GM19238 (cell line): ENCODE data around the gene CACNB4.

Experiments
- DNase-seq: peaks from one replicate; pipeline ENCODE4 v3.0.0; 2011; ENCODE audit warnings: low spot score; ENCODE audit not compliant: insufficient read length

Gene CACNB4

GRCh38 chr2:151977631-151978030 lies 121.2 kb downstream of the CACNB4 start:
- no peak for DNase-seq

DNA sequence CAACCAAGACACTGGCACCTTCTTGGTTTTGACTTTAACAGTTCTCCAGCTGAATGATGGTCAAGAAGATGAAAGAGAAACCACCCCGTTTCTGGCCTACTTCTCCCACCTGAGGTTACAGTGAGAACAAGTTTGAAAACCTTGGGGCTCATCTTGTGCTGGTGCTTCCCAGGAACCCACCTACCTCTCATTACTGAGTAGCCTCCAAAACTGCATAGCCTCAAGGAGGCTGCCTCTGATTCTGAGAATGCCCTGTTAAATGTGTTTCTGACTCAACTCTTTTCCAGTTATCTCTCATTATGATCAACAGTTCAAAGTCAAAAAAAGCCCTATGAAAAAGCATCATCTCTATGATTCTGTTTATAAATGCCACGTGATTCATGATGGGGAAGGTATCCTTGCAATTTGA lies 121.9 kb downstream of the CACNB4 start:
- DNase-seq = peak; percentile 19

DNA sequence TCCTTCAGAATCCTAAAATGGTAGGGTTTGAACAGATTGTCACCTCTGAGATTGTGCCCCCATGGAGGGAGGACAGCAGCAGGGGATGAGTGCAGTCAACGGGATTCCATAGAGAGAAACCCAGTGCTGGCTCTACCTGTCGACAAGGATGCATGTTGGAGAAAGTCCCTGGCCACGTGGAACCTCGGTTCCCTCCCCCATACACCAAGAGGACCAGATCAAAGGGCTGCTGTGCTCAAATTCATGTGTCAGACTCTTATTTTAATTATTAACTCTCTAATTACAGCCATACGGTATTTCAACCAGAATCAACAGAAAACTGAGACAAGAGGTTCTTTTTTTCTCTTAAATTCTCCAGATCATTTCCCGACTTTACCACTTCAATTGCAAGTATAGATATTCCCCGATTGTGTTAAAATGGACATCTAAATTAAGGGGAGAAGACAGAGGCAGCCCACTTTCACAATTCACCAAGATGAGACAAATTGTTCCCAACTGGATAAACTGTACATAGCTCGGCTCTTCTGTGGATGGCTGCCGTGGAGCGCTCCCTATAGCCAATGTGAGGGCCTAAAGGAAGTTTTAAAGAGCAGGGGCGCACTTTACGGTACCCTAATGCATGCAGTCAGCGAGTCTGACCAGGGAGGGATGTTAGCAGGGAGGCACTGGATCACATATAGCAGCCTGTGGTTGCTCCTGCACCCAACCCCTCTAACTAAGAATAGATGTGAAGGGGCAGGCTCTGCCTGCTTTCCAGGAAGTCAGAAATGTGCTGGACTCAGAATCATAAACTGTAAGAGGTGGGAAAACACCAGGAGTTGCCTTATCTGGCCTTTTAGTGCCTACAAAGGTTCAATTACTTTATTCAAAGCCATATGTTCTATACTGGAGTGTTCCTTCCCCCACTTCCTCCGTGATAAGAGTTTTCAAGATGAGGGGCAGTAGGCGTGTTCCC lies 123.1 kb downstream of the CACNB4 start:
- DNase-seq = no peak

- DNase-seq = no peak
Observed at GRCh38 chr2:151974988-151975387, 123.9 kb downstream of the CACNB4 start.

DNA sequence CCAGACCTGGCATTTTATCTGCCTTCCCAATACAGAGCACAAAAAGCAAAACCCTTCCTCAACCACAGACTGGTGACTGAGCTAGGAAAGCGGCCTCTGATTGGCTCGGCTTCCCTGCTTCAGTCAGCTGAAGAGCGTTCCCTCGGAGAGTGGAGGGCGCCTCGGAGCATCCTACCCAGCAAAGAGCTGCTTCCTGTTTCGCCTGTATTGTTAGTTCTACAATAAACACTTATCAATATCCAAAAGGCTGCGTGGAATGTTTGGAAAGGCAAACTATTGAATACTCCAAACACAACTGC lies 125.0 kb downstream of the CACNB4 start:
- no peak for DNase-seq

- no peak for DNase-seq
Observed at GRCh38 chr2:151973013-151973900, 125.6 kb downstream of the CACNB4 start.

GRCh38 chr2:151972241-151973012 lies 126.4 kb downstream of the CACNB4 start:
- no peak for DNase-seq

DNA sequence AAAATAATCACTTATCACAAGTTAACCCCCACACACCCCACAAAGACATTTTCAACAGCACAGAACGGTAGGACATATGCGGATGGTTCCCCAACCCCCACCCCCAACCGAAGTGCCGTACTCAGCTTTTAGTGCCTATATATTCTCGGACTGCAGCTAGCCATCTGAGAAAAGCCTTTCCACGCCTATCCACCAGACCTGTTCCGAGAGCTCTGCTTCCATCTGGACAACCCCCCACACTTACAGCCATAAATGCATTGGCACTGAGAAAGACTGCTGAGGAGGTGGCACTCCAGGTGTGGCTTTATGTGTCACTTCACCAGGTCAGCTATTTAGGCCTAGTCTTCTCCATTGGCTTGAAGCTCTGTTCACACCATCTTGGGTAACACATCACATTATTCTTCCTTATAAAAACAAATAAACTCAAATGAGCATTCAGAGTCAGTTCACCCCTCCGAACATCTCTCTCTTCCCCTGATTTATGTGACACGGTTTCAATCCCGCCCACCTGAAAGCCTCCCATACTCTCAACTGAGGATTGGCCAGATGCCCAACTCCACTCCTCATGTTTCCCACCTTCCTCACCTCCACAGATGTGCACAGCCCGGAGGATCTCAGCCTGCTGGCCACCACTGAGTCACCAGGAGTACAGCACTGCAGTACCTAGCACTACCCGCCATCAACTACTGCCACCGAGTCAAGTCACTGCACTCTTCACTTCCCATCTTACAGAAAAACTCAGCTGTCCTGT lies 127.4 kb downstream of the CACNB4 start:
- no peak for DNase-seq

DNA sequence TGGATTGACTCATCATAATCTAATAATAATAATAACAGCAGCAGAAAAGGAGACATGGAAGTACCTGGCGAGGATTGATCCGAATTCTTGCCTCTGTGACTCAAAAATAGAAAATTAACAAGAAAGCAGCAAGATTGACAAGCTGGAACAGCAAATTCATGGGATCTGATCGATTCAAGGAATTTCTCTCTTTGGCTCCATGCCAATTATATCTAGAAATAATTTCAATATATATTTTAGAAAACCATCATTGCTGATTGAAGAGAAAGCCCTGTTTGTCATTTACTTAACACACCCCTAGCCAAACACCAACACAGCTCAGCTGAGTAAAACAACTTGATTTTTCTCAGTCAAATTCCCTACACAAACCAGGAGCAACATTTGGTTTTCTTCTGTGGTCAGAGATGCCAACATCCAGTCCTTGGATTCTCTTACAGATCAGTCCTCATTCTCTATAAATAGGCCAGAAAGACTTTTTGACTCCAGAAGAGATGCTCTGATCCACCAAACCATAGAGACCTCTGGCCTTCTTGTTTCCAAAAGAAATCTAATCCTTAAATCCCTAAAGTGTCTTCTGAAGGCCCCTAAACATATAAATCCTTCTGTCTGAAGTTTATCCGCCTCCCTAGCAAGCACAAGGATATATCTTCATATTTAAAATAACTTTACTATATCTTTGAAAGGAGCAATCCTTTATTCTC lies 129.9 kb downstream of the CACNB4 start:
- no peak for DNase-seq

- DNase-seq = no peak
Observed at GRCh38 chr2:151967829-151968722, 130.8 kb downstream of the CACNB4 start.

- no peak for DNase-seq
Observed at GRCh38 chr2:151965884-151966283, 133.0 kb downstream of the CACNB4 start.

DNA sequence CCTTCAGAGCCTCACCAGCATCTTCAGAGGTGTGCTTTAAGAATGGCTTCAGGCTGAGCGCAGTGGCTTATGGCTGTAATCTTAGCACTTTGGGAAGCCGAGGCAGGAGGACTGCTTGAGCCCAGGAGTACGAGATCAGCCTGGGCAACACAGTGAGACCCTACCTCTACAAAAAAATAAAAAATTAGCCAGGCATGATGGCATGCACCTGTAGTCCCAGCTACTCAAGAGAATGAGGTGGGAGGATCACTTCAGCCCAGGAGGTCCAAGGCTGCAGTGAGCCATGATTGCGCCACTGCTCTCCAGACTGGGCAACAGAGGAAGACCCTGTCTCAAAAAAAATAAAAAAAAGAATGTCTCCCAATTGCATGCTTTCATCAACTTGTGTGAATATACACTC lies 137.3 kb downstream of the CACNB4 start:
- DNase-seq = no peak

GRCh38 chr2:151959238-151959637 lies 139.6 kb downstream of the CACNB4 start:
- DNase-seq = no peak

- DNase-seq = no peak
Observed at GRCh38 chr2:151953467-151953866, 145.4 kb downstream of the CACNB4 start.

DNA sequence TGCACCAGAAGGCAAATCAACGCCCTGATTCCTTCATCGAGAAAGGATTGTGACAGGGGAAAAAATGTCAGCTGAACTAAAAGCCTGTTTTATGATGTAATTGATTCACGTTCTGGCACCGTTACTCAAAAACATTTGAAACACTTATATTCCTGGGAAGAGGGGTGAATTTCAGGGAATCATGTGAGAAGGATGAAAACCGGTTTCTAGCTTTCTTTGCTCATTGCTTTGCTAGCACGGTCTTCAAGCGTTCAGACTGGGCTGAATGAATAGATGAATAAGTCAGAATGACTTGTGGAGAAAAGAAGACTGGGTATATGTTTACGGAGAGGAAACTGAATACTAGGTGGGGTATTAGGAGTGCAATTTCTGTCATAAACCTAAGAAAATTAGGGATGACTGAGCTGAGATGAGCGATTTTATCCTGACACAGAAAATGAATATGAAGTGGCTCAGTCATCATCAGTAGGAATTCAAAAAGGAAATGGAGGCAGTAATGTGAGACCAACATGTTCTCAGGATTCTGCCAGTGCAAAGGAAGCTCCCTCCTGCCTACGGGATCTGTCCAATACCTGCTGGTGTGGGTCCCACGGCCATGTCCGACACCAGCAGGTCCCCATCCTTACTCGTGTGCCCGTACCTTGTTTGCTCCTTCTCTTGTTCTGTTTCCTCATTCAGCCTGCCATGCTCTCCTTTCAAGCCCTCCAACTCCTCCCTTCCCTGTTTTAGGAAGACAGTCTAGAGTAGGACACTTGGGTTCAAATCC lies 146.0 kb downstream of the CACNB4 start:
- no peak for DNase-seq

- no peak for DNase-seq
Observed at GRCh38 chr2:151947813-151948165, 151.1 kb downstream of the CACNB4 start.

DNA sequence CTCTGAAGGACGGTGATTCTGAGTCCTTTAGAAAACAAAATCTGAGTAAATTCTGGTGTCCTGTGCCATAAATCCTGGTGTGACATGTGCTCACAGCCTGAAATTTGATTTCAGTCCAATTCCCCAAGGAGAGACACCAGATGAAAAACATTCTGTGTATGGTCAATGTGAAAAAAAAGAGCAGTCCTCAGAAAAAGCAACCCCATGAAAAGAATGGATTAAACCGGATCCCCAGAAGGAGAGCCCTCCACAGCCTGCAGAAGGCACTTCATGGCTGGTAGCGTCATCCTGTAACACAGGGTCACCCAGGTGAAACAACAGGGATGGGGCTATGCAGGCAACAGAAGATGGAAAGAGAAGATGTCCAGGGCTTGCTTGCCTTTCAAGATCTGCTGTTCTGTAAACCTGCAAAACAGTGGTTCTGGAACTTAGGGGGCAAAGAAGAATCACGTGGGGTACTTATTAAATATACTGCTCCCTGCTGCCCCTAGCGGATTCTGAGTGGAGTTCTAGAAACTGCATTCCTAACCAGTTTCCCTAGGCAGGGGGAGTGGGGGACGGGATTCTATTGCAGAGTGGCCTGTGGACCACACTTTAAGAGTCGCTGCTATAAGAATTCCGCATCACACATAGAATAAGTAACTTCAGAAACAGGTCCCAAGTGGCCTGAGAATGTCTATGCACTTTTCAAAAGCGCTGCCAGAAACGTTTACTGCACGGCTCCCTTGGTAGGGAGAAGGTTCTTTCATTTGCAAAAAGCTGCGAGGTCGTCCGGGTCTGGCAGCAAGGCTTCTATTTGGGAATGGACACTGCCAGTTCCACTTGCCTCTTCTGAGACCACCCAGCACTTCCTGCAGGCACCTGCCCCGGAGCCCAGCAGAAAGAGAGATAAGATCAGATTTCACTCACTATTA lies 151.7 kb downstream of the CACNB4 start:
- DNase-seq = peak; percentile 14
